ENCODE data around the gene DNAH7.
"Not testable (repeated sequence)": the region's sequence is repeated elsewhere in the genome, so short reads cannot be mapped to it uniquely, and the experiment has no call there.

Gene DNAH7

DNA sequence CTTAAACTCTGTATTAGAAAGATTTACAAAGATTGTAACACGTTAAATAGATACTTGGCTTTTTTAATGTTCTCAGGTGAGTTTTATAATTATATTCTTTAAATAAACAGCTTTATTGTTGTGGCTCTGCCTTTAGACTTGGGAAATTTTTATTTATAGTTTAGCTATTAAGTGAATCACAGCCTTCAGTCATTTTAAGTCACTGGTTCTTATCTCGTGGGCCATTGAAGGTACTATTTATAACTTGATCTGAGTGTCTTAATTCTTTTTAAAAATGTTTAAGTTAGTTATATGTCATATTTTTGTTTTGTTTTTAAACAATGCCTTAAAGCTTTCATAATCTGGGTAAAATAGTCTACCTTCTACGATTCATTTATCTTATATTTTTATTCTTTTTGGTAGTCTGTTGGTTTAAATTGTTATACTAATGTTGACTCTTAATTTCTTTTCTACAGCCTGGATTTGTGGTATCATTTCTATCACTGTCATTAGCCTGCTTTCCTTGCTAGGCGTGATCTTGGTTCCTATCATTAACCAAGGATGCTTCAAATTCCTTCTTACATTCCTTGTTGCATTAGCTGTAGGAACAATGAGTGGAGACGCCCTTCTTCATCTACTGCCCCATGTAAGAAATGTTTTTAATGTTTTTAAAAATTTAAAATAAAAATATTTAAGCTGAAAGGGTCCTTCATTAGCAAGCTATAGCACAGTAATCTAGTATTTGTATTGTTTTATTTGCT lies 362.3 kb downstream of the DNAH7 start:
- no peak for DNase-seq

- no peak for DNase-seq
Observed at GRCh38 chr2:195700480-195700879, 368.2 kb downstream of the DNAH7 start.

GRCh38 chr2:195697681-195698220 lies 370.9 kb downstream of the DNAH7 start:
- DNase-seq: no peak

- no peak for DNase-seq
Observed at GRCh38 chr2:195696012-195696411, 372.6 kb downstream of the DNAH7 start.

GRCh38 chr2:195695002-195695631 lies 373.5 kb downstream of the DNAH7 start:
- DNase-seq: peak; percentile 65

- no peak for DNase-seq
Observed at GRCh38 chr2:195694553-195694952, 374.1 kb downstream of the DNAH7 start.

- DNase-seq: not testable (repeated sequence)
Observed at GRCh38 chr2:195692531-195692930, 376.1 kb downstream of the DNAH7 start.

Measured in islet precursor cell (in vitro differentiated cells).